Right ventricle myocardium inferior (tissue), 1 donor: ENCODE data around the gene SLC12A9. TPM values are rescaled to one million over a fixed set of nuclear protein-coding genes. Genes with fewer than 3 reads are reported as not detected.

Source experiments
- ATAC-seq: fragments of 200-7000 bp; cut with Tn5 transposase; one replicate; pipeline ENCODE4 v1.9.1; 2020; ENCODE audit warnings: mild to moderate bottlenecking, moderate library complexity
- DNase-seq: peaks from one replicate; pipeline ENCODE4 v3.0.0; 2021; ENCODE audit errors: missing footprints
- intact Hi-C: fragments of 100-400 bp; cut with DNase I; formaldehyde crosslinking; loops from one replicate; pipeline ENCODE4 v1.11.0; 2022
- total RNA-seq: library from RNA; stranded (reverse); fragmentation: NEBNext Ultra II Directional; extraction: Animal tissue kit (Norgen Biotek cat#: 25700); gene quantifications from one replicate; pipeline ENCODE4 v1.2.1, GENCODE V29; 2021
- donor health status: DM: no; HTN: yes; CAD: no; lungs with severe emphysema.

SLC12A9 gene
- total RNA-seq, 1 donor from 2014 or later = 10.2 TPM

GRCh38 chr7:100875356-100875751 is 22.8 kb downstream of the SLC12A9 start:
- intact Hi-C loops = loop anchor here (2.0 kb wide), 1 partner anchor 13 kb away; the partner anchor contains the start of gene UFSP1
- DNase-seq (no peak), ATAC-seq (peak; percentile 49)

DNA sequence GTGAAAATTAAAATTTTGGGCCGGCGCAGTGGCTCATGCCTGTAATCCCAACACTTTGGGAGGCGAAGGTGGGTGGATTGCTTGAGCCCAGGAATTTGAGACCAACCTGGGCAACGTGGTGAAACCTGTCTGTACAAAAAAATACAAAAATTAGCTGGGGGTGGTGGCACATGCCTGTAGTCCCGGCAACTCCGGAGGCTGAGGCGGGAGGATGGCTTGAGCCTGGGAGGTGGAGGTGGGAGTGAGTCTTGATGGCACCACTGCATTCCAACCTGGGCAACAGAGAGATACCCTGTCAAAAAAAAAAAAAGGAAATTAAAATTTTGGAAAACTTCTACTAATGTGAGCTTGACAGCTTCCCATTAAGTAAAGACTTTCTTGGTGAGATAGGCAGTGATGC is 25.5 kb downstream of the SLC12A9 start:
- DNase-seq (no peak), ATAC-seq (no peak)
- intact Hi-C loops = no loop called here

GRCh38 chr7:100878685-100879084 is 26.2 kb downstream of the SLC12A9 start:
- intact Hi-C loops = no loop called here
- ATAC-seq = no peak
- no peak for DNase-seq

DNA sequence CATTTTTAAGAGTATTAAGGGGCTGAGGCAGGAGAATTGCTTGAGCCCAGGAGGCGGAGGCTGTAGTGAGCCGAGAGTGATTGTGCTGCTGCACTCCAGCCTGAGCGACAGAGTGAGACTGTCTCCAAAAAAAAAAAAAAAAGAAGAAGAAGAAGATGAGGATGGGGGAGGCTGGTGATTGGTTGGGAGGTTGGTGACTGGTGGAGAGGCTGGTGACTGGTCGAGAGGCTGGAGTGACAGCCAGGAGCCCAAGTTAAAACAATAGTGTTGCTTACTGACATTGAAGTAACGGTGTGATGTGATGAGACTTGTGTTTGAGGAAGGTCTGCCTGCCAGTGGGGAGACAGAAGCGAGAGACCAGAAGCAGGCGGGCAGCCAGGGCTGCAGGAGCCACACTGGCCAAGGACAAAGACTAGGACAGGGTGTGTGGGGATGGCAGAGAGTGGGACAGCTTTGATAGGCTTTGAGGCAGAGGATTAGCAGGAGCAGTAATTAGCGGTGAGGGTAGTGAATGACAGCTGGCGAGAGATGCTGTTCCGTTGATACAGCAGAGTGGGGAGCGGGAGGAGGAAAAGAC is 27.3 kb downstream of the SLC12A9 start:
- DNase-seq = peak; percentile 45
- intact Hi-C loops = no loop called here
- ATAC-seq = peak; percentile 48

DNA sequence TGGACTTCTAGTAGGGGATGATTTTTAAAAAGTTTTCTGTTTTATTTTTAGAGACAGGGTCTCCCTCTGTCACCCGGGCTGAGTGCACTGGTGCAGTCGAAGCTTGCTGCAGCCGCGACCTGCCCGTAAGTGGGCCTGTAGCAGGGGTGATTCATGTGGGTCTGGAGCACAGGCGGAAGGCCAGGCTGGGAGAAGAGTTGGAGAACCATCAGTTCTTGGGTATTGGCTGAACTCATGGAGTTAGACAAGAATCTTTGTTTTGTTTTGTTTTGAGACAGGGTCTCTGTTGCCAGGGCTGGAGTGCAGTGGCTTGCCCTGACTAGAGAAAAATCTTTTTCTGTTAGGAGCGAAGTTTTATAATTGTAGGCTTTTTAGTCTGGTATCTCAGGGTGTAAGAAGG is 28.1 kb downstream of the SLC12A9 start:
- intact Hi-C loops = no loop called here
- ATAC-seq = no peak
- peak; percentile 2 for DNase-seq

- DNase-seq = peak; percentile 64
- intact Hi-C loops = no loop called here
- ATAC-seq = no peak
Measured at GRCh38 chr7:100881136-100881535, 28.6 kb downstream of the SLC12A9 start.

GRCh38 chr7:100882201-100882600 is 29.7 kb downstream of the SLC12A9 start:
- intact Hi-C loops = no loop called here
- DNase-seq = peak; percentile 39

GRCh38 chr7:100882785-100883526 is 30.4 kb downstream of the SLC12A9 start:
- DNase-seq (peak; percentile 14), ATAC-seq (no peak)
- intact Hi-C loops = no loop called here

More at GRCh38 chr7:100882201-100882600, 29.7 kb downstream of the SLC12A9 start:
- ATAC-seq = no peak

DNA sequence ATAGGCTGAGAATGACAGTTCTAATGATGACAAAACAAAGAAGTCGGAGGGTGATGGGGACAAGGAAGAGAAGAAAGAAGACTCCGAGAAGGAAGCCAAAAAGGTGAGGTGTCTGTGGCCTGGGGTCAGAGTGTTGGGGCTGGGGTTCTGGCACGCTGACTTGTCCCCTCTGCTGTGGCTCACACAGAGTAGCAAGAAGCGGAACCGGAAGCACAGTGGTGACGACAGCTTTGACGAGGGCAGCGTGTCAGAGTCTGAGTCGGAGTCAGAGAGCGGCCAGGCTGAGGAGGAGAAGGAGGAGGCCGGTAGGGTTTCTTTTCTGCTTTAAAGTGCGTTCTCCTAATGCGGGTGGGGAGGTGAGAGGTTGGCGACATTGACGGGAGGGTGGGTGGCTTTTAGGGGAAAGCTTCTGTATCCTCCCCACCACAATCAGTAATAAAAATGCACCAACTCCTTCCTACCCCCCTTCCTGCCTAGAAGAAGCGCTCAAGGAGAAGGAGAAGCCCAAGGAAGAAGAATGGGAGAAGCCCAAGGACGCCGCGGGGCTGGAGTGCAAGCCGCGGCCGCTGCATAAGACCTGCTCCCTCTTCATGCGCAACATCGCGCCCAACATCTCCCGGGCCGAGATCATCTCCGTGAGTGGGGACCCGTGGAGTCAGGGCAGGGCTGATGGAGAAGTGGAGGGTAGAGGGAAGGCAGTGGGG is 32.4 kb downstream of the SLC12A9 start:
- intact Hi-C loops = no loop called here
- peak; percentile 59 for DNase-seq

DNA sequence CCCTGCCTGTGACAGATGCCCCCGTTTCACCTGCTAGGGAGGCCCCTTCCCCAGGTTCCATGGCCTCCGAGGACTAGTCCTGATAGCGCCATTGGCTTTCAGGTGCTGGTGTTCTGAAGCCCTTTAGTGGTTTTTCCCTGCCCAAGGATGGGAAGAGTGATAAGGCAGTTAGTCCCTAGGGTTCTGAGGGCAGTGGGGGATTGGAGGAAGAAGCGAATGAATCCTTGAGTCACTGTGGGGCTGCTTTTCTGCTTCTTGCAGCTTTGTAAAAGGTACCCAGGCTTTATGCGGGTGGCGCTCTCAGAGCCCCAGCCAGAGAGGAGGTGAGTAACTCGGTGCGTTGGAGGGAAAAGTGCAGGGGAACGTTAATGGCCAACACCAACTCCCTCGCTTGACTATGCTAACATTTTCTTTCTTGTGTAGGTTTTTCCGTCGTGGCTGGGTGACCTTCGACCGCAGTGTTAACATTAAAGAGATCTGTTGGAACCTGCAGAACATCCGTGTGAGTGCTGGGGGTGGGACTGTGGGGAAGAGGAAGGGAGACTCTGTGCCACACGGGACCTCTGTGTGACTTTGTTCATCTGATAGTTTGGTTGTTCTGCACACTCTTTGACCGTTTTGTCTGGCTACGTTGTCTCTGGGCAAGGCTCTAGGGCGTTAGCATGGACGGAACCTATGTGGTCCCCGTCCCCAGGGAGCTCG is 33.1 kb downstream of the SLC12A9 start:
- DNase-seq (peak; percentile 55), ATAC-seq (no peak)
- intact Hi-C loops = no loop called here

More for the DNA sequence above, 32.4 kb downstream of the SLC12A9 start:
- no peak for ATAC-seq

DNA sequence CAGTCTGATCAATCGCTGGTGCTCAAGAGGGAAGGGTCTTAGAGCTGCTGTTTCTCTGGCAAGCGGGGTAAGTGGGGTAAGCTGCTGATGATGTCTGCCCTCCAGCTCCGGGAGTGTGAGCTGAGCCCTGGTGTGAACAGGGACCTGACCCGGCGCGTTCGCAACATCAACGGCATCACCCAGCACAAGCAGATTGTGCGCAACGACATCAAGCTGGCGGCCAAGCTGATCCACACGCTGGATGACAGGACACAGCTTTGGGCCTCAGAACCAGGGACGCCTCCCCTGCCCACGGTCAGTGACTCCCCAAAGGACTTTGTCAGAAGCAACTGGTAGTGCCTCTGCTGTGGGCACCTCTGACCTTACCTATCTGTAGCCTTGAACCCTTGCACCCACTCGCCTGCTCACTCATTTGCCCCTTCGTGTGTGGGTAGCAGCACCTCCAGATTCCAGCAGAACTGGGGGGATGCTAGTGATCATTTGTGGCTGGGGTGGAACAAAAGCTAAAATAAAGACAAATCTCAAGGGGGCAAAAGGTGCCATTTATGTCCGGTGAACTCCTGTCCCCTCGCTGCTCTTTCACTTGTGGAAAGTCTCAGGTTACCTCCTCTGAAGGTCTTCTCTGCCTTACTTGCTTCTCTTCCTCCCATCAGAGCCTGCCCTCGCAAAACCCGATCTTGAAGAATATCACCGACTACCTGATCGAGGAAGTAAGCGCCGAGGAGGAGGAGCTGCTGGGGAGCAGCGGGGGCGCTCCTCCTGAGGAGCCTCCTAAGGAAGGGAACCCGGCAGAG is 33.8 kb downstream of the SLC12A9 start:
- ATAC-seq (no peak), DNase-seq (peak; percentile 60)
- intact Hi-C loops = no loop called here

- intact Hi-C loops = no loop called here
- DNase-seq = peak; percentile 31
- no peak for ATAC-seq
Measured at GRCh38 chr7:100886936-100887515, 34.5 kb downstream of the SLC12A9 start.

DNA sequence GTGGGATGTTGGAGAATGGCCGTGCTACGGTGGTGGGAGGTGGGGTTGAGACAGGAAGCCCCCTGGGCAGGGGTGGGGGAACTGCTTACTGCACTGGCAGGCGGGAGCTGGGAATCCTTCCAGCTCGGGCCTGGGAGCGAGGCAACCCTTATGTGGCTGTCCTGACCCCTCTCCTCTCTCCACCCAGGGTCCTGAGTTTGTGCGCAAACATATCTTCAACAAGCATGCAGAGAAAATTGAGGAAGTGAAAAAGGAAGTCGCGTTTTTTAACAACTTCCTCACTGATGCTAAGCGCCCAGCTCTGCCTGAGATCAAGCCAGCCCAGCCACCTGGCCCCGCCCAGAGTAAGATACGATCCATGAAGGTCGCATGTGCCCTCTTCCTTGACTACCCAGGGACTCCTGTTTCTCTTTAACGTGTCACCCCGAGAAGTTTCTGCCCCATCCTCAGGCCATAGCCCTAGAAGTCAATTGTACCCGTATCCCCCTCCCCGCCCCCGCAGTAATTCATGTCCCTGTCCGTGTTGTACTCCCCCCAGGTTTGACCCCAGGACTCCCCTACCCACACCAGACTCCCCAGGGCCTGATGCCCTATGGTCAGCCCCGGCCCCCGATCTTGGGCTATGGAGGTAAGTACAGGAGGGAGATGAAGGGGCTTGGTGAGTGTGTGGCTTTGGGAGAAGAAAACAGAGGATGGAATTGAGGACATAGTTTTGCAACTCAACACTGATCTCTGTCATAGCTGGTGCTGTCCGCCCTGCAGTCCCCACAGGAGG is 35.2 kb downstream of the SLC12A9 start:
- ATAC-seq = no peak
- intact Hi-C loops = loop anchor here (2.0 kb wide), 1 partner anchor 13 kb away; the partner anchor contains the start of gene SRRT
- DNase-seq = peak; percentile 82

GRCh38 chr7:100888291-100888987 is 35.9 kb downstream of the SLC12A9 start:
- ATAC-seq = no peak
- intact Hi-C loops = loop anchor here (2.0 kb wide), 1 partner anchor 14 kb away; the partner anchor contains the start of gene SRRT

GRCh38 chr7:100888988-100889750 is 36.7 kb downstream of the SLC12A9 start, which contains the start of gene UFSP1:
TSS of gene UFSP1 (minus strand) at chr7:100889715. CDS start at chr7:100889271, 444 bp downstream.
- DNase-seq = peak; percentile 74
- peak; percentile 57 for ATAC-seq
- intact Hi-C loops = loop anchor here (2.0 kb wide), 1 partner anchor 14 kb away; the partner anchor contains the start of gene SRRT

More at GRCh38 chr7:100888291-100888987, 35.9 kb downstream of the SLC12A9 start:
- DNase-seq = no peak
